ENCODE results near the gene FUBP1. TPM values are rescaled to one million over a fixed set of nuclear protein-coding genes. Genes with fewer than 3 reads are reported as not detected.

Gene FUBP1
- total RNA-seq, 2 experiments from 2014 or later: 234 to 301 TPM

GRCh38 chr1:77910116-77910515 is 68.8 kb downstream of the FUBP1 start:
- H4K20me1 ChIP-seq (ENCODE audit: insufficient read depth, low read length): no peaks in the 10 kb centered on the region
- H3K4me3 ChIP-seq (ENCODE audit: low read depth, low read length, poor library complexity, severe bottlenecking): no peak overlapping the region
- H3K9me3 ChIP-seq (ENCODE audit: low read length): no peaks in the 10 kb centered on the region
- no peaks in the 10 kb centered on the region for H3K4me1 ChIP-seq (ENCODE audit: insufficient read depth, low read length, poor library complexity, severe bottlenecking)
- no peaks in the 10 kb centered on the region for H3K36me3 ChIP-seq (ENCODE audit: insufficient read depth, low read length)
- POLR2A ChIA-PET: no interaction called here
- no peak overlapping the region for H3K27ac ChIP-seq (ENCODE audit: low read depth, low read length, poor library complexity, severe bottlenecking)
- DNase-seq (ENCODE audit: low spot score): no peak
- TF ChIP-seq CTCF (conservative IDR thresholded peaks at IDR 0.05; ENCODE audit: low read length): no peak
- TF ChIP-seq EZH2phosphoT487 (IDR thresholded peaks at IDR 0.05; ENCODE audit: borderline replicate concordance, low read depth, low read length): no peak
- no peaks in the 10 kb centered on the region for H3K79me2 ChIP-seq (ENCODE audit: insufficient read depth, low read depth, low read length)
- intact Hi-C loops (cut with micrococcal nuclease; ENCODE audit: unreplicated experiment): no loop called here
- CTCF ChIA-PET (ENCODE audit: unreplicated experiment): no interaction called here
- H3K9me2 ChIP-seq (ENCODE audit: insufficient read depth, low read length): no peaks in the 10 kb centered on the region
- H3K4me2 ChIP-seq (ENCODE audit: low read length): no peak overlapping the region
- BruUV-seq (replicated peaks): no TSS peak
- H2AFZ ChIP-seq (ENCODE audit: low read length): no peak overlapping the region

- TF ChIP-seq CTCF (conservative IDR thresholded peaks at IDR 0.05; ENCODE audit: low read length) (no peak), EZH2phosphoT487 (IDR thresholded peaks at IDR 0.05; ENCODE audit: borderline replicate concordance, low read depth, low read length) (no peak)
- intact Hi-C loops (cut with micrococcal nuclease; ENCODE audit: unreplicated experiment): loop anchor here (10.0 kb wide), 2 partner anchors 192 to 362 kb away; no protein-coding TSS in a partner anchor
- Histone ChIP-seq H3K4me1 (ENCODE audit: insufficient read depth, low read length, poor library complexity, severe bottlenecking) (no peaks in the 10 kb centered on the region), H3K9me2 (ENCODE audit: insufficient read depth, low read length) (no peaks in the 10 kb centered on the region), H2AFZ (ENCODE audit: low read length) (no peak overlapping the region), H3K4me2 (ENCODE audit: low read length) (no peak overlapping the region), H3K79me2 (ENCODE audit: insufficient read depth, low read depth, low read length) (no peaks in the 10 kb centered on the region), H3K36me3 (ENCODE audit: insufficient read depth, low read length) (no peaks in the 10 kb centered on the region), H3K27ac (ENCODE audit: low read depth, low read length, poor library complexity, severe bottlenecking) (no peak overlapping the region), H3K4me3 (ENCODE audit: low read depth, low read length, poor library complexity, severe bottlenecking) (no peak overlapping the region), H3K9me3 (ENCODE audit: low read length) (no peaks in the 10 kb centered on the region), H4K20me1 (ENCODE audit: insufficient read depth, low read length) (no peaks in the 10 kb centered on the region)
- POLR2A ChIA-PET: no interaction called here
- no TSS peak for BruUV-seq (replicated peaks)
- DNase-seq (ENCODE audit: low spot score): no peak
- CTCF ChIA-PET (ENCODE audit: unreplicated experiment): no interaction called here
Observed at GRCh38 chr1:77906624-77907023, 72.2 kb downstream of the FUBP1 start.

GRCh38 chr1:77906019-77906545 is 72.8 kb downstream of the FUBP1 start:
- Histone ChIP-seq H3K4me3 (ENCODE audit: low read depth, low read length, poor library complexity, severe bottlenecking) (no peak overlapping the region), H3K36me3 (ENCODE audit: insufficient read depth, low read length) (no peaks in the 10 kb centered on the region), H3K4me2 (ENCODE audit: low read length) (no peak overlapping the region), H3K27ac (ENCODE audit: low read depth, low read length, poor library complexity, severe bottlenecking) (no peak overlapping the region), H2AFZ (ENCODE audit: low read length) (no peak overlapping the region), H3K4me1 (ENCODE audit: insufficient read depth, low read length, poor library complexity, severe bottlenecking) (no peaks in the 10 kb centered on the region), H3K79me2 (ENCODE audit: insufficient read depth, low read depth, low read length) (no peaks in the 10 kb centered on the region), H4K20me1 (ENCODE audit: insufficient read depth, low read length) (no peaks in the 10 kb centered on the region), H3K9me2 (ENCODE audit: insufficient read depth, low read length) (no peaks in the 10 kb centered on the region), H3K9me3 (ENCODE audit: low read length) (no peaks in the 10 kb centered on the region)
- TF ChIP-seq CTCF (conservative IDR thresholded peaks at IDR 0.05; ENCODE audit: low read length): no peak
- no peak for TF ChIP-seq EZH2phosphoT487 (IDR thresholded peaks at IDR 0.05; ENCODE audit: borderline replicate concordance, low read depth, low read length)
- CTCF ChIA-PET (ENCODE audit: unreplicated experiment): no interaction called here
- no peak for DNase-seq (ENCODE audit: low spot score)
- POLR2A ChIA-PET: interaction anchor here (0.6 to 1.2 kb wide), 3 partner anchors 29 to 1061 kb away, joined by 3 read pairs; no protein-coding TSS in a partner anchor
- intact Hi-C loops (cut with micrococcal nuclease; ENCODE audit: unreplicated experiment): loop anchor here (10.0 kb wide), 2 partner anchors 191 to 361 kb away; no protein-coding TSS in a partner anchor
- no TSS peak for BruUV-seq (replicated peaks)

Data from OCI-LY7 (cell line).